Colonic mucosa (tissue), 4 donors: Measurements from ENCODE around the gene CNFN. TPM values are rescaled to one million over a fixed set of nuclear protein-coding genes. Genes with fewer than 3 reads are reported as not detected.

ENCODE experiments used
- DNase-seq: peaks from one replicate; pipeline ENCODE4 v3.0.0-alpha.2; 2020
- H3K27ac ChIP-seq: fragments of 200-600 bp; one replicate; pipeline ENCODE4 v1.8.0; 2021
- H3K27me3 ChIP-seq: fragments of 200-600 bp; one replicate; pipeline ENCODE4 v1.8.0; 2021
- H3K36me3 ChIP-seq: fragments of 200-600 bp; one replicate; pipeline ENCODE4 v1.8.0; 2021
- H3K4me1 ChIP-seq: fragments of 200-600 bp; one replicate; pipeline ENCODE4 v1.8.0; 2021; ENCODE audit warnings: mild to moderate bottlenecking
- H3K4me3 ChIP-seq: fragments of 200-600 bp; one replicate; pipeline ENCODE4 v1.8.0; 2021
- H3K9ac ChIP-seq, 2 donors: one replicate each; pipeline ENCODE4 v1.7.0; 2013; ENCODE audit warnings: control low read depth in 2 of 2, low read depth in 2 of 2, low read length in 2 of 2
- H3K9me3 ChIP-seq: fragments of 200-600 bp; one replicate; pipeline ENCODE4 v1.8.0; 2021
- intact Hi-C: fragments of 100-400 bp; cut with DNase I; formaldehyde crosslinking; loops from one replicate; pipeline ENCODE4 v1.14.1; 2022
- total RNA-seq, 2 donors: library from RNA; stranded (reverse); fragmentation: NEBNext Ultra II Directional in 1 of 2; extraction: Animal tissue kit (Norgen Biotek cat#: 25700) in 1 of 2; gene quantifications; one replicate each; pipeline ENCODE4 v1.2.1, GENCODE V29; 2021
- TF ChIP-seq, protein P1 (sequence below): fragments of 200-600 bp; IDR thresholded peaks from one replicate; pipeline ENCODE4 v1.8.0; 2022; ENCODE audit warnings: antibody characterized with exemption, mild to moderate bottlenecking
- donor health status: healthy.
- donor health status: DM: no; HTN: no; CAD: no.
- donor health status: DM: no; HTN: no; CAD: no.

Gene CNFN
- total RNA-seq, 2 donors from 2014 or later, result 4.7 to 5.5 TPM

DNA sequence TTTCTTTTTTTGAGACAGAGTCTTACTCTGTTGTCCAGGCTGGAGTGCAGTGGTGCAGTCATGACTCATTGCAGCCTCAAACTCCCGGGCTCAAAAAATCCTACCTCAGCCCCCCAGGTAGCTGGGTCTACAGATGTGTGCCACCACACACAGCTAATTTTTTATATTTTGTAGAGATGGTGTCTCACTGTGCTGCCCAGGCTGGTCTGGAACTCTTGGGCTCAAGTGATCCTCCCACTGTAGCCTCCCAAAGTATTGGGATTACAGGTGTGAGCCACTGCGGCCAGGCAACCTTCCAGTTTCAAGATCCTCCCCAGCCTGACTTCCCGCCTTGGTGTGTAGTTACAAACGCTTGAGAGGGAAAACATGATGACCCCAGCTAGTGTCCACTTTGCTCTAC lies 22.2 kb downstream of the CNFN start:
- TF ChIP-seq, protein P1, sequence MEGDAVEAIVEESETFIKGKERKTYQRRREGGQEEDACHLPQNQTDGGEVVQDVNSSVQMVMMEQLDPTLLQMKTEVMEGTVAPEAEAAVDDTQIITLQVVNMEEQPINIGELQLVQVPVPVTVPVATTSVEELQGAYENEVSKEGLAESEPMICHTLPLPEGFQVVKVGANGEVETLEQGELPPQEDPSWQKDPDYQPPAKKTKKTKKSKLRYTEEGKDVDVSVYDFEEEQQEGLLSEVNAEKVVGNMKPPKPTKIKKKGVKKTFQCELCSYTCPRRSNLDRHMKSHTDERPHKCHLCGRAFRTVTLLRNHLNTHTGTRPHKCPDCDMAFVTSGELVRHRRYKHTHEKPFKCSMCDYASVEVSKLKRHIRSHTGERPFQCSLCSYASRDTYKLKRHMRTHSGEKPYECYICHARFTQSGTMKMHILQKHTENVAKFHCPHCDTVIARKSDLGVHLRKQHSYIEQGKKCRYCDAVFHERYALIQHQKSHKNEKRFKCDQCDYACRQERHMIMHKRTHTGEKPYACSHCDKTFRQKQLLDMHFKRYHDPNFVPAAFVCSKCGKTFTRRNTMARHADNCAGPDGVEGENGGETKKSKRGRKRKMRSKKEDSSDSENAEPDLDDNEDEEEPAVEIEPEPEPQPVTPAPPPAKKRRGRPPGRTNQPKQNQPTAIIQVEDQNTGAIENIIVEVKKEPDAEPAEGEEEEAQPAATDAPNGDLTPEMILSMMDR, result no peak
- Histone ChIP-seq H3K27ac (no peak overlapping the region), H3K27me3 (no peaks in the 10 kb centered on the region), H3K4me3 (no peak overlapping the region), H3K36me3 (no peaks in the 10 kb centered on the region), H3K9me3 (no peaks in the 10 kb centered on the region), H3K4me1 (no peaks in the 10 kb centered on the region), H3K9ac (no peak overlapping the region)
- no peak for DNase-seq
- intact Hi-C loops, result no loop called here

DNA sequence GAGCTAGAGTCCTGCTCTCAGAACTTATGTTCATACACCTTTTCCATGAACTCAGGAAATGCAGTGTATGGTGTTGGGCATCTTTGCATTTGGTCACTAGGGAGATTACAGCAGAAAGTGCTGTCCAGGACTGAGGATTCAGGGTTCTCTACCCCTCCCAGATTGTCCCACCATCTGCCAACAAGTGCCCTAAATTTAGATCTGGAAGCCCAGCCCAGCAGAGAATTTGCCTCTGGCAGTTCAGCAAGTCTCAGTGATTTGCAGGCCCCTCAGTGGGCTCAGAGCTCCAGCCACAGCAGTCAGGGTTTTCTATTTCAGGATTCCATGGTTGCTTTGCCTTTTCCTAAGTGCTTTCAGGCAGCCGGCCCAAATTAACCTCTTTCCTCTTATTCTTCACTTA lies 23.4 kb downstream of the CNFN start:
- Histone ChIP-seq H3K27ac (no peak overlapping the region), H3K4me3 (no peak overlapping the region), H3K36me3 (no peaks in the 10 kb centered on the region), H3K9ac (no peak overlapping the region), H3K9me3 (no peaks in the 10 kb centered on the region), H3K4me1 (no peaks in the 10 kb centered on the region), H3K27me3 (no peaks in the 10 kb centered on the region)
- TF ChIP-seq, protein P1, result no peak
- no peak for DNase-seq
- intact Hi-C loops, result no loop called here

DNA sequence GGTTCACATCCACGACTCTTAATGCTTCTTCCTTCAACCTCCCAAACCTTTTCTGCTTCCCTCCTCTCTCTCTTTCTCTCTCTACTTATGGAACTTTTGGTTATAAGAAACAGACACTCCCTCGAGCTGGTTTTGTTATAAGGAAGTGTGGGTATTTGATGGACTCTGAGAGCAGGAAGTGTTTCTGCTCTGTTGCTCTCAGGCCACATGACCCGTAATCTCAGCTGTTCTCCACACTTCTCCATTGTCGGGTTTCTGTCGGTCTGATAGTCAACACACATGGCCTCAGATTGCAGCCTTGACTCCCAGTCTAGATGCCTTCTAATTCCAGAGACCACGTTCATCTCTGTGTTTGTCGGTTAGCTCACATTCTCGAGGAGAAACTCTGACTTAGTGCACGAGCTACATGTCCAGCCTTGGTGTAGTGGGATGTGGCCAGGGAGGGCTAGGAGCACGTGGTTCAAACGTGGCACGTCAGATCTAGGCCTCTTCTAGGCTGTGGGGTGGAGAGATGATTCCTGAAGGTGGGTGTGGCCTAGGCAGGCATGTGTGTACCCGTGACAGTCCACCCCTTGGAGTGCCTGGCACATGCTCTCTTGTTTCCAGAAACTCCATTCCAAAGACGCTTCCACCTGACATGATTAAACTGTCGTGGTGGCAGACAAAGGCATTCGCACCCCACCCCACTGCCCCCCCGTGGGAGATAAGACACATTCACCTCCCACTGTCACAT lies 26.3 kb downstream of the CNFN start:
- H3K27me3 ChIP-seq, result no peaks in the 10 kb centered on the region
- H3K27ac ChIP-seq, result no peak overlapping the region
- H3K4me3 ChIP-seq, result no peak overlapping the region
- H3K36me3 ChIP-seq, result no peaks in the 10 kb centered on the region
- TF ChIP-seq, protein P1, result no peak
- DNase-seq, result no peak
- no peak overlapping the region for H3K9ac ChIP-seq
- intact Hi-C loops, result no loop called here
- no peaks in the 10 kb centered on the region for H3K4me1 ChIP-seq
- no peaks in the 10 kb centered on the region for H3K9me3 ChIP-seq

DNA sequence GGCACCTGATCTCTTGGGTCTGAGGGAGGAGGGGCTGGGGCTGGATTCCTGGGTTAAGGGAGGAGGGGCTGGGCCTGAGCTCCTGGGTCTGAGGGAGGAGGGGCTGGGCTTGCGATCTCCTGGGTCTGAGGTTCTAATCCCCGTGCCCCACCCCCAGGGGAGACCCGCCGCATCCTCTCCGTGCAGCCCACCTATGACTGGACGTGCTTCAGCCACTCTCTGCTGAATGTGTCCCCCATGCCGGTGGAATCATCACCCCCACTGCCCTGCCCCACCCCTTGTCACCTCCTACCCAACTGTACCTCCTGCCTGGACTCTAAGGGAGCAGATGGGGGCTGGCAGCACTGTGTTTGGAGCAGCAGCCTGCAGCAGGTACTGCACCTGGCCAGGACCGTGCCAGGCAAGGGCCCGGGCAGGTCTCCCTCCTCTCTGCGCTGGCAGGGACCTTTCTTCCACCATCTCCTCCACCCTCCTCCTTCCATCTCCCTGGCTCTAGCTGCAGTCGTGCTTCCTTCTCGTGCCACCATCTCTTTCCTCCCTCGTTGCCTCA lies 27.1 kb downstream of the CNFN start:
- H3K9ac ChIP-seq, result no peak overlapping the region
- no peaks in the 10 kb centered on the region for H3K36me3 ChIP-seq
- H3K4me3 ChIP-seq, result no peak overlapping the region
- no peak for DNase-seq
- H3K27ac ChIP-seq, result no peak overlapping the region
- no peaks in the 10 kb centered on the region for H3K4me1 ChIP-seq
- H3K27me3 ChIP-seq, result no peaks in the 10 kb centered on the region
- H3K9me3 ChIP-seq, result no peaks in the 10 kb centered on the region
- TF ChIP-seq, protein P1, result no peak
- intact Hi-C loops, result no loop called here

DNA sequence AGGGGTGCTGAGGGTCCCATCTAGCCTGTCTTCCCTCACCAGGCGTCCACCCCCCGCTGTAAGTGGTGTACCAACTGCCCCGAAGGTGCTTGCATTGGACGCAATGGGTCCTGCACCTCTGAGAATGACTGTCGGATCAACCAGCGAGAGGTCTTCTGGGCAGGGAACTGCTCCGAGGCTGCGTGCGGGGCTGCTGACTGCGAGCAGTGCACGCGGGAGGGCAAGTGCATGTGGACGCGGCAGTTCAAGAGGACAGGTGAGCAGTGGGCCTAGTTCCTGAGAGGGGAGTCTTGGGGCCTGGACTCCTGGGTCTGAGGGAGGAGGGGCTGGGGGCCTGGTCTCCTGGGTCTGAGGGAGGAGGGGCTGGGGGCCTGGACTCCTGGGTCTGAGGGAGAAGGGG lies 27.8 kb downstream of the CNFN start:
- intact Hi-C loops, result no loop called here
- TF ChIP-seq, protein P1, result no peak
- Histone ChIP-seq H3K9me3 (no peaks in the 10 kb centered on the region), H3K27ac (no peak overlapping the region), H3K27me3 (no peaks in the 10 kb centered on the region), H3K4me3 (no peak overlapping the region), H3K36me3 (no peaks in the 10 kb centered on the region), H3K4me1 (no peaks in the 10 kb centered on the region), H3K9ac (no peak overlapping the region)
- DNase-seq, result no peak
